DMS114 treated with DMSO at 0.1 percent for 48 hours (cell line): ENCODE measurements around the gene MAP3K7.
"Not testable (repeated sequence)": the region's sequence is repeated elsewhere in the genome, so short reads cannot be mapped to it uniquely, and the experiment has no call there.

Experiments used
- DNase-seq: peaks from one replicate; lab custom pipeline; 2025; ENCODE audit not compliant: unreplicated experiment; lab: John Stamatoyannopoulos, UW

Gene MAP3K7

GRCh38 chr6:90578894-90579549, 7.8 kb downstream of the MAP3K7 start:
- DNase-seq: no peak

DNA sequence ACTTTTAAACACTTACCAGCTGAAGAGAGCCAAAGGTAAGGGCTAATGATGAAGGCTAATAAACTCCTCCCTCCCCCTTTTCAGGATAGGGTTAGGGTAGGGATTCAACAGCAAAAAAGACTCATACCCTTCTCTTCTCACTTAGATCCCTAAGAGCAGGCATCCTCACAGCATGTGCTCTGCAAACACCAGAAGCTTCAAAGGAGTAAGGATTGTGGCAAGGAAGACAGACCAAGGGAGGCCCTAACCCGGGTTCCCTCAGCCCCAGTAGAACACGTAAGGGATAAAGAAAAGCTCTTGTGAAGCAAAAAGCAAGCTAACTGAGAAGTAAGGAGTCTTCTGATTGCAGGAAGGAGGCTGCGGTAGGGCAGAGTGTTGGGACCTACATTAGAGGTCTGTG, 11.6 kb downstream of the MAP3K7 start:
- DNase-seq: no peak

DNA sequence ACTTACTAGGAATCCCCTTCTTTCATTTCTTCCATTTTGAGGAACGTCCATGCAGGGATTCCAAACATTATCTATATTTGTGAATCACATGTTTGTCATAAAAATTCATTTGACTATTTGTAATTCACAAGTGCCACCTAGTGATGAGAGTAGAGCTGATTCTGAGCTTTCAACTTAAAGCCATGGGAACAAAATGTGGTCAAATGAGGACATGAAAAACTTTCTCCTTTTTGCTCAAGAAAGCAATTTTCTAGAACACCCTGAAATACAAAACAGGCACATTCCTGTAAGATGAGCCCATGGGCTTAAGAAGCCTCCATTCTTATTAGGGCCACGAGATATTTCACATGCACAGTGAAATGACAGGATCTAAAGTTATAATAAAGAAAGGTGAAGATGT, 12.3 kb downstream of the MAP3K7 start:
- no peak for DNase-seq

DNA sequence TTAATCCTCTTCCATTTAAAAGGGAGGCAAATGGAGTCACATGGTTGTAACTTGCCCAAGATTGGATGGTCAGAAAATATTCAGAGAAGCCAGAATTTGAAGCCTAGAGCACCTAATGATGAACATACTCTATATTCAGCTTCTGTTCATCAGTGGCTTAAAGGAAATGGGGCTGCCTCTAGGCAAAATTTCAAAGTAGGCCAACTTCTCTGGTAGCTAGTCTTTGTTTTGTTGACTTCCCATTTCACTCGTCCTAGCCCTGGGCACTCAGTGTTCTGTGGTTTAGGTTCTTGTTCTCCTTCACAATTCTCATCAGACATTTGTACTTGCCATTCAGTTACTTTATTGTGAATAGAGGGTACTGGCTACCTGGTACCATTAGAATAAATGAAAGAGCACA, 13.2 kb downstream of the MAP3K7 start:
- no peak for DNase-seq

DNA sequence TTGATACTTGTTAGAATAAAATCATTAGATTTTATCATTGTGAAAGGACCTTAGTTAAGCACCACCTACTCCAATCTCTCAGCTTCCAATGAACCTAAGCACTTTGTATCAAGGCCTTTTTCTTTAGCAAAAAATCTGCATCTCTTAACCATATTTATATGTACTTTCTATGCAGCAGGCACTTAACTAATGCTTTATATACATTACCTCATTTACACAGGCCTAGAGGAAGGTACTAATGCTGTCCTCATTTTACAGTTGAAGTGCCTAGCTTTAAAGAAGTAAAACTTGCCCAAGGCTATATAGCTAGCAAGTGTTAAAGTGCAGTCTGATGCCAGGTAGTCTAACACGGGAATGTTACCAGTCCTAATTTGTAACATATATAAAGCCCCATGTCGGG, 14.0 kb downstream of the MAP3K7 start:
- DNase-seq: no peak

DNA sequence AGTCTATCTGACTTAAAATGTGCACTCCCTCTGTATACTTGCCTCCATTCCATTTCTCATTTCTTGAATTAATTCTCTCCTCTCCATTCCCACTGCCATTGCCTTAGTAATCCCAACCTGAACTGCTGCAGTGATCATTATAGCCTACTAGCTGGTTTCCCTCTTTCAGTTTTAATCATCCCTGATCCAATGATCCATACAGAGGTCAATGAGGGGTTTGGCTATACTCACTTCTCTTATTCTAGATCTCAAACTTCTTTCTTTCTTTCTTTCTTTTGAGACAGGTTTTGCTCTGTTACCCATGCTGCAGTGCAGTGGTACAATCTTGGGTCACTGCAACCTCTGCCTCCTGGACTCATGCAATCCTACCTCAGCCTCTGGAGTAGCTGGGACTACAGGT, 17.6 kb downstream of the MAP3K7 start:
- no peak for DNase-seq

- DNase-seq: not testable (repeated sequence)
These were observed 19.2 kb downstream of the MAP3K7 start for GRCh38 chr6:90567682-90568081.

- not testable (repeated sequence) for DNase-seq
These were observed 24.5 kb downstream of the MAP3K7 start for GRCh38 chr6:90562341-90562740.

- no peak for DNase-seq
These were observed 26.9 kb downstream of the MAP3K7 start for GRCh38 chr6:90559931-90560330.

GRCh38 chr6:90557006-90557405, 29.9 kb downstream of the MAP3K7 start:
- no peak for DNase-seq

DNA sequence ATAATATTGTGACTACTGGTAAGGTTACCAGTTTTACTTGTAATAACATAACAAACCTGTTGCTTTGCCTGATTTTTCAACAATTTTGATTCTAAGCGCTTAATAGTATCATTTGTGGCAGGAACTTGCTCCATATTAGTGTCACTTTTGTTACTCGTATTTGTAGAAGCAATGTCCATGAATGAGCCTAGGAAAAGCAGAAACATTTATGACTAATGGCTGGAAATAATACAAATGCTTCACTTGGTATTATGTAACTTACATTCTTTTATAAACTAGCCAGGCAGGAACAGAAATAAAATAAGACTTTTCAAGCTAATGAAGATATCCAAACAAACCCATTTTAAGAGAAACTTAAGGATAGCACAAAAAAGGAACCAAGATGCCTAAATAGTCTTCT, 38.9 kb downstream of the MAP3K7 start:
- DNase-seq: no peak

- no peak for DNase-seq
These were observed 39.8 kb downstream of the MAP3K7 start for GRCh38 chr6:90547079-90547478.

DNA sequence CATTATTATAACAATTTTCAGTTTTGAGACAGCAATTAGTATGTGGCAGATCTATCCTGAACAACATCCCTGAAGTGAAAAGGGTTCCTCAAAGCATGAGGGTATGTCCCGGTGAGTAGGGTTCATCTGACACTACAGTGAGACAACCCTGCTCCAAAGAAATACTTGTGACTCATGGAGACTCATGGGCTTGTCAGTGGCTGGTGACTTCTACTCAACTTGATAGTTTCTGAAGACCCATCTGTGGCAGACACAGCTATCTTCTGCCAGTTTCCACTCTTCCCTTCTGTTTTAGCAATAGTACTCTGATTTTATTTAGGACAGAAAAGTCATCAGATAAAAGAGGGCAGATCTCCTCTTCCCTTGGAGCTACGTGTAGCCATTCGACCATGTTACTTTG, 41.4 kb downstream of the MAP3K7 start:
- no peak for DNase-seq

DNA sequence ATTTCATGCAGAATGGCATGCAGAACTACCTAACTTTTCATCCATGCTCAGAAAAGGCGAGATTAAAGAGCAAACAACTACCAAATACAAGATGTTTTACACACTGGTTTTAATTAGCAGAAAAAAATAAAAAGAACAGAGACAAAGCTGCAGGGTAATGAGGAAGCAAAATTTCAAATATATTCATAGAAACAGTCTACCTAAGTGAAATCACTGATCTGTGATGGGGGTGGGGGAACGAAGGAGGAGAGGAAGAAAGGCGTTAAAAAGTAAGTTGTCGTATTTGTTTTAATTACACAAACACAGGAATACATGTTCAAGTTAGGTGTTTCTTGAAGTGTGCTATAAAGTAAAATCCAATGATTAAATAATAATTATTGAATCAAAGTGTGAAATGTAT, 42.1 kb downstream of the MAP3K7 start:
- no peak for DNase-seq

DNA sequence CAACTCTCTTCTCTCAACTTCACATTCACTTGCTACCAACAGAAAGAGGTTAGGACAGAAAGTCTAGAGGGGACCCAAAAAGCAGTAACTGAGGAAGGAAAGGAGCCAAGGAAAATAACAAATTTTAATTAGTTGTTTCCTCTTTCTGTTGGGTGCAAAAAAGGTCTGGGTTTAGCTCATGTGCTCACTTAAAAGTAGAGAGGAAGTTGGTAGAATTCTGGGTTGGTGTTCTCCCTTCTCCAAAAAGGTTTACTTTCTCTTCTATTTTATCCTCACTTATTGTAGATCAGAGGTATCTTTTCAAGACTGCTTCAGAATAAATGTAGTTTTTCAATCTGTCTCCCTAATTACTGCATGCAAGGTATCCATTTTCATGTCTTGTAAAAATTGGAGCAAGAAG, 42.8 kb downstream of the MAP3K7 start:
- DNase-seq: no peak

DNA sequence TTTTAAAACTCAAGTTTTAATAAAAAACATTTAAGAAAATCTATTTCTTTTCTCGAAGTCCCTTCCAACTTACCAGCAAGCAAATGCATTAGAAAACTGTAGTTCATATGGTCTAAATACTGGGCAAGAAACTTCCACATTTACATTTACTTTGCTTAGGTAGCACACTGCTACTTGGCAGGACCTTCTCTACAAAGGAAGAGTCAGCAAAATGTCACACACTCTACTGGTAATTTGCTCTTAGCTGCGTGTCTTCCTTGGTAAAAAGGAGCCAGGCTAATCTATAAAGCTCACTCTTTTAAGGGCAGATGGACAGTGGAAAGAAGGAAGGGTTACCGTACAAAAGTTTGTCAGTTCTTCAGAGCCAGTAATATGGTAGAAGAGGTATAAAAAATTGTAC, 45.7 kb downstream of the MAP3K7 start:
- no peak for DNase-seq

- DNase-seq: no peak
These were observed 48.4 kb downstream of the MAP3K7 start for GRCh38 chr6:90538278-90539046.

- no peak for DNase-seq
These were observed 49.1 kb downstream of the MAP3K7 start for GRCh38 chr6:90537723-90538258.

DNA sequence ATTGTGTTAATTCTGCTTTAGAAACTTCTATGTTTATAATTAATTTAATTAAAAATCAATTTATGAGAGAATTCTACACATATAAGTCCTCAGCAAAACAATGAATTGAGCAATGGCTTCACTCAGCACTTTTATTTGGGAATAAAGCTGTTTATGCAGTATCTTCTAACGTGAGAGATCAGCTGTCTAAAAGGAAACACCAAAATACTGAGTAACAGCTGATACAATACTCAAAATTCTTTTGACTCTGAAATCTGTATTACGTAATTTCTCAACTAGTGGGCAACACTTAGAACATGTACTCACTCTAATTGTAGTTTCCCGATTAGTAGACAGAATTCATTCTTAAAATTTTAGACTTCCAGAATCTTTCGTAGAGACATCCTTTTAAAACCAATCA, 49.8 kb downstream of the MAP3K7 start:
- DNase-seq: no peak

DNA sequence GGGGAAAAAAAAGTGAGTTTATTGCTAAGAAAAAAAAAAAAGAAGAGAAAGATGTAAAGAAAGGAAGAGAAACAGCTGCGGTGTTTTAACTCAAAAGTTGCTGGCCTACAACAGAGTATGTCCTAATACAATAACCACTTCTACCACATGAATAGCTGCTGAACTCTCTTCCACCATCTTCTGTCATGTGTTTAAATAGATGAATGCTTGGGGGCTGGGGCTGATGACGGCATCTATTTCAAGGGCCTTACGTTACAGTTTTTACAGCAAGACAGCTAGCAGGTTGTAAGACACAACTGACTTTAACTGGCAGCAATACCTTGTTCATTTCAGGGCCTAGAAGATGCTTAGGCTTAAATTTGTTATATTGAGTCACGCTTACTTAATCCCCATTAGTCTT, 50.4 kb downstream of the MAP3K7 start:
- DNase-seq: no peak

GRCh38 chr6:90534337-90535025, 52.4 kb downstream of the MAP3K7 start:
- DNase-seq: no peak
